H1 (cell line): Measurements from ENCODE around the gene NOC3L. TPM values are rescaled to one million over a fixed set of nuclear protein-coding genes. Genes with fewer than 3 reads are reported as not detected.

Experiments used
- CTCF ChIA-PET: fragments of 300-600 bp; sonication (Branson Sonifier 250); formaldehyde crosslinking; loops from one replicate; lab custom pipeline; 2021; ENCODE audit not compliant: partially characterized antibody; lab: Charles Lee
- POLR2A ChIA-PET: fragments of 300-600 bp; sonication (Branson Sonifier 250); formaldehyde crosslinking; loops from one replicate; lab custom pipeline; 2021; ENCODE audit warnings: inconsistent platforms; ENCODE audit not compliant: partially characterized antibody; lab: Charles Lee
- DNase-seq, 2 experiments: peaks; one replicate each; pipeline versions ENCODE4 v3.0.0 to v3.0.0-alpha.2; 2010 to 2022; ENCODE audit warnings: low spot score in 2 of 2, low read depth in 1 of 2, mixed read lengths in 1 of 2
- FAIRE-seq: peaks from 2 replicates; lab custom pipeline; 2011; peaks lifted over from hg19 to GRCh38; lab: Jason Lieb, UNC
- H2AFZ ChIP-seq: 2 replicates; pipeline ENCODE4 v1.8.1; 2012; ENCODE audit warnings: low read length, inconsistent platforms
- H2AK5ac ChIP-seq: 2 replicates; pipeline ENCODE4 v1.6.1; 2013; ENCODE audit warnings: low read depth, low read length
- H2BK120ac ChIP-seq: replicated peaks from 2 replicates; pipeline ENCODE3; 2013; ENCODE audit warnings: low read depth, low read length, inconsistent platforms
- H2BK12ac ChIP-seq: 2 replicates; pipeline ENCODE4 v1.6.1; 2013; ENCODE audit warnings: low read depth, low read length
- H2BK15ac ChIP-seq: 2 replicates; pipeline ENCODE4 v1.6.1; 2013; ENCODE audit warnings: low read length
- H2BK20ac ChIP-seq: 2 replicates; pipeline ENCODE4 v1.6.1; 2013; ENCODE audit warnings: low read length
- H2BK5ac ChIP-seq: 2 replicates; pipeline ENCODE4 v1.6.1; 2013; ENCODE audit warnings: low read depth, low read length
- H3K14ac ChIP-seq: 2 replicates; pipeline ENCODE4 v1.6.1; 2013; ENCODE audit warnings: inconsistent platforms; ENCODE audit not compliant: insufficient read length
- H3K18ac ChIP-seq: 2 replicates; pipeline ENCODE4 v1.6.1; 2013; ENCODE audit warnings: low read length; ENCODE audit errors: extremely low read depth
- H3K23ac ChIP-seq: 2 replicates; pipeline ENCODE4 v1.6.1; 2013; ENCODE audit warnings: inconsistent platforms; ENCODE audit not compliant: insufficient read length
- H3K23me2 ChIP-seq: 2 replicates; pipeline ENCODE4 v1.6.1; 2013; ENCODE audit warnings: low read depth, low read length
- H3K27ac ChIP-seq: 2 replicates; pipeline ENCODE4 v1.6.1; 2011; ENCODE audit warnings: low read depth, low read length, inconsistent platforms
- H3K27me3 ChIP-seq, 4 experiments: replicated peaks in 1 of 4; 1 replicate in 1 of 4; 2 replicates in 3 of 4; pipeline versions ENCODE4 v1.6.1 to v1.8.1; 2011 to 2013; ENCODE audit warnings: low read length in 3 of 4, mild to moderate bottlenecking in 3 of 4, inconsistent platforms in 2 of 4, mixed read lengths in 2 of 4, moderate library complexity in 1 of 4; ENCODE audit not compliant: control insufficient read depth in 3 of 4, insufficient read depth in 3 of 4; ENCODE audit errors: extremely low read depth in 1 of 4
- H3K36me3 ChIP-seq, 4 experiments: 2 replicates each; pipeline versions ENCODE4 v1.6.1 to v1.8.1; 2011 to 2013; ENCODE audit warnings: mild to moderate bottlenecking in 4 of 4, low read length in 3 of 4, moderate library complexity in 2 of 4, control low read depth in 1 of 4, inconsistent platforms in 1 of 4; ENCODE audit not compliant: insufficient read depth in 4 of 4, control insufficient read depth in 2 of 4
- H3K4ac ChIP-seq: replicated peaks from 2 replicates; pipeline ENCODE3; 2013; ENCODE audit warnings: low read length, low read depth, mixed read lengths, inconsistent platforms; ENCODE audit not compliant: insufficient read length
- H3K4me1 ChIP-seq, 4 experiments: replicated peaks in 1 of 4; 1 replicate in 1 of 4; 2 replicates in 3 of 4; pipeline versions ENCODE4 v1.6.1 to v1.8.1; 2011 to 2013; ENCODE audit warnings: low read length in 3 of 4, inconsistent platforms in 2 of 4, mixed read lengths in 1 of 4; ENCODE audit not compliant: insufficient read depth in 4 of 4, control insufficient read depth in 3 of 4
- H3K4me2 ChIP-seq, 2 experiments: 2 replicates each; pipeline versions ENCODE4 v1.6.1 to v1.8.1; 2011 to 2013; ENCODE audit warnings: low read depth in 2 of 2, low read length in 2 of 2, control low read depth in 1 of 2, inconsistent platforms in 1 of 2, mild to moderate bottlenecking in 1 of 2; ENCODE audit not compliant: insufficient read depth in 1 of 2
- H3K4me3 ChIP-seq, 4 experiments: fragments of 200-600, 300-600 bp in 1 of 4; sonication (generic), shearing (Covaris generic), sonication (Bioruptor Twin) in 1 of 4; 2 replicates each; pipeline versions ENCODE4 v1.5.1 to v1.8.1; 2011 to 2016; ENCODE audit warnings: low read length in 4 of 4, low read depth in 3 of 4, control low read depth in 2 of 4, inconsistent platforms in 2 of 4, mild to moderate bottlenecking in 2 of 4, mixed read lengths in 1 of 4, moderate library complexity in 1 of 4; ENCODE audit not compliant: insufficient read depth in 2 of 4; ENCODE audit errors: extremely low read depth in 1 of 4
- H3K56ac ChIP-seq: replicated peaks from 2 replicates; pipeline ENCODE3; 2013; ENCODE audit warnings: low read depth, mild to moderate bottlenecking, mixed read lengths, low read length, inconsistent platforms; ENCODE audit not compliant: insufficient read length
- H3K79me1 ChIP-seq: 2 replicates; pipeline ENCODE4 v1.6.1; 2013; ENCODE audit warnings: low read depth, low read length, control low read depth
- H3K79me2 ChIP-seq, 2 experiments: 2 replicates each; pipeline versions ENCODE4 v1.6.1 to v1.8.1; 2012 to 2013; ENCODE audit warnings: low read length in 2 of 2, mild to moderate bottlenecking in 2 of 2, inconsistent platforms in 1 of 2; ENCODE audit not compliant: insufficient read depth in 2 of 2, control insufficient read depth in 1 of 2
- H3K9ac ChIP-seq, 4 experiments: replicated peaks in 1 of 4; 1 replicate in 1 of 4; 2 replicates in 3 of 4; pipeline versions ENCODE4 v1.6.1 to v1.8.1; 2011 to 2013; ENCODE audit warnings: low read depth in 3 of 4, low read length in 3 of 4, control low read depth in 2 of 4, mild to moderate bottlenecking in 2 of 4, moderate library complexity in 2 of 4, inconsistent platforms in 1 of 4; ENCODE audit errors: extremely low read depth in 1 of 4
- H3K9me3 ChIP-seq, 2 experiments: 2 replicates each; pipeline versions ENCODE4 v1.6.1 to v1.8.1; 2012 to 2013; ENCODE audit warnings: mild to moderate bottlenecking in 2 of 2, moderate library complexity in 2 of 2, control low read depth in 1 of 2, inconsistent platforms in 1 of 2, low read depth in 1 of 2, low read length in 1 of 2, mixed read lengths in 1 of 2; ENCODE audit not compliant: insufficient read depth in 2 of 2
- H4K20me1 ChIP-seq, 2 experiments: replicated peaks in 1 of 2; 2 replicates each; pipeline versions ENCODE3 to v1.8.1; 2011 to 2013; ENCODE audit warnings: inconsistent platforms in 2 of 2, low read length in 2 of 2, mild to moderate bottlenecking in 1 of 2; ENCODE audit not compliant: insufficient read depth in 2 of 2, control insufficient read depth in 1 of 2
- H4K5ac ChIP-seq: 2 replicates; pipeline ENCODE4 v1.6.1; 2013; ENCODE audit warnings: low read length, low read depth, mixed read lengths, inconsistent platforms; ENCODE audit not compliant: insufficient read length
- H4K8ac ChIP-seq: 2 replicates; pipeline ENCODE4 v1.8.0; 2013; ENCODE audit warnings: mild to moderate bottlenecking, moderate library complexity, low read length, inconsistent platforms; ENCODE audit not compliant: insufficient read depth; ENCODE audit errors: extremely low read depth
- H4K91ac ChIP-seq: replicated peaks from 2 replicates; pipeline ENCODE3; 2013; ENCODE audit warnings: low read length, mixed read lengths, inconsistent platforms; ENCODE audit not compliant: insufficient read length
- NANOG ChIP-seq: IDR thresholded peaks from 2 replicates; pipeline ENCODE4 v1.6.1; 2011; ENCODE audit warnings: low read length, low read depth, mild to moderate bottlenecking, inconsistent platforms; ENCODE audit not compliant: insufficient read depth, poor library complexity, severe bottlenecking
- RBBP5 ChIP-seq: IDR thresholded peaks from 2 replicates; pipeline ENCODE4 v1.7.1; 2012; ENCODE audit warnings: low read depth, mild to moderate bottlenecking, inconsistent platforms, low read length, moderate library complexity, borderline replicate concordance
- USF2 ChIP-seq: IDR thresholded peaks from 2 replicates; pipeline ENCODE4 v1.6.1; 2011; ENCODE audit warnings: low read length, improper control_type of control experiment
- WGBS, 2 experiments: shearing (Covaris generic) in 1 of 2; methylation state at CpG; one replicate each; pipeline versions ENCODE4 v1.1.6 to v1.1.7; 2013 to 2015; ENCODE audit warnings: low lambda C conversion rate in 2 of 2, mixed read lengths in 2 of 2, inconsistent platforms in 1 of 2, low coverage in 1 of 2, missing lambda C conversion rate in 1 of 2; ENCODE audit not compliant: insufficient replicate concordance in 2 of 2, insufficient coverage in 1 of 2, insufficient read length in 1 of 2; ENCODE audit errors: extremely low coverage in 1 of 2, missing lambda C conversion rate in 1 of 2; 5-methylcytosine and 5-hydroxymethylcytosine counted together
- polyA plus RNA-seq, 7 experiments: library from polyadenylated mRNA; depleted of rRNA in 3 of 7; stranded (reverse) in 5 of 7; unstranded in 2 of 7; fragments of >200 nt in 5 of 7; fragments of 200-250 nt in 2 of 7; gene quantifications; 1 replicate in 5 of 7; 2 replicates in 1 of 7; 4 replicates in 1 of 7; pipeline versions ENCODE4 v1.2.1 to v1.2.3, GENCODE V29; 2011 to 2013; ENCODE audit warnings: missing spikeins in 2 of 7, mixed read lengths in 2 of 7
- total RNA-seq: library from RNA; stranded (reverse); fragmentation: NEBNext Ultra II Directional; extraction: Animal tissue kit (Norgen Biotek cat#: 25700); gene quantifications from 2 replicates; pipeline ENCODE4 v1.2.1, GENCODE V29; 2021

Gene NOC3L
- total and polyA plus RNA-seq, 2 of the 8 experiments (the other 6 are each of a cell fraction or from before 2014, with no cell fraction given): 7.1 to 39.1 TPM

GRCh38 chr10:94370501-94370900 lies 7.8 kb upstream of the NOC3L start:
- no peak overlapping the region for H2AFZ ChIP-seq
- H2BK15ac ChIP-seq: no peak overlapping the region
- no peaks in the 10 kb centered on the region for H3K4me1 ChIP-seq
- DNase-seq (no peak), FAIRE-seq (no peak)
- no peaks in the 10 kb centered on the region for H3K9me3 ChIP-seq
- no peaks in the 10 kb centered on the region for H3K36me3 ChIP-seq
- peaks cover 0 to 3% (median 0%) of the 10 kb centered on the region in 4 experiments; a peak in 1 of 7 replicates for H3K27me3 ChIP-seq
- H3K9ac ChIP-seq: no peak overlapping the region
- H3K23me2 ChIP-seq: no peaks in the 10 kb centered on the region
- H3K79me1 ChIP-seq: no peaks in the 10 kb centered on the region
- no peak overlapping the region for H2BK120ac ChIP-seq
- no peak overlapping the region for H3K14ac ChIP-seq
- no peaks in the 10 kb centered on the region for H4K20me1 ChIP-seq
- H4K5ac ChIP-seq: no peak overlapping the region
- no peak overlapping the region for H3K23ac ChIP-seq
- H3K56ac ChIP-seq: no peak overlapping the region
- no peak overlapping the region for H2BK20ac ChIP-seq
- no peak overlapping the region for H4K8ac ChIP-seq
- no peak overlapping the region for H3K18ac ChIP-seq
- H4K91ac ChIP-seq: no peak overlapping the region
- H3K79me2 ChIP-seq: no peaks in the 10 kb centered on the region
- no peak overlapping the region for H3K4me2 ChIP-seq
- H2BK12ac ChIP-seq: no peak overlapping the region
- CTCF ChIA-PET: interaction anchor here (1.1 kb wide), 1 partner anchor 75 kb away, joined by 4 read pairs; no protein-coding TSS in a partner anchor
- POLR2A ChIA-PET: no interaction called here
- no peak overlapping the region for H2BK5ac ChIP-seq
- WGBS, 2 experiments: 94% methylated on average over 2 of the region's 2 CpGs; no CpG with 5 or more reads in 1 of the 2 experiments
- no peak overlapping the region for H3K27ac ChIP-seq
- H3K4ac ChIP-seq: no peak overlapping the region
- H2AK5ac ChIP-seq: no peak overlapping the region
- H3K4me3 ChIP-seq: no peak overlapping the region
- no peak for TF ChIP-seq RBBP5
- no peak for TF ChIP-seq NANOG
- TF ChIP-seq USF2: no peak
